ENCODE data around the gene SYTL2. TPM values are rescaled to one million over a fixed set of nuclear protein-coding genes. Genes with fewer than 3 reads are reported as not detected.

Gene SYTL2
- total RNA-seq, 1 experiment from 2014 or later, result 0.75 TPM

DNA sequence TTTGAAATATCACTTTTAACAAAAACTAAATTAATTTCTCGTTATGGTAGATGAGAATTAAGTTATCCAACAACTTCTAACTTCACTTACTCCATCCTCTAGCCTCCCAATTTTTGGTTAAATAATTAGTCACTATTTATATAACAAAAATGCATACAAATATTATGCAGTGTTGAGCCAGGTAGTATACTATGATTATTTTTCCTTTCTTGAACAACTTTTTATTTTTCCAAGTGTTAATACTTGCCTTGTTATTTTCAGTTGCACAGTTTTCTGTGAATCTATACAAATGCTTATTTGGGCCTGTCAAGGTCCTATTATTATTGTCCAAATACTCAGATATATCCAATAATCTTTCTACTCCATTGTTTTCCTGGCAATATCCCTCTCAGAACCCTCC is 24.3 kb upstream of the SYTL2 start:
- no peaks in the 10 kb centered on the region for H3K9me2 ChIP-seq (replicated peaks; ENCODE audit: insufficient read depth, low read length)
- H2AFZ ChIP-seq (ENCODE audit: low read length), result no peak overlapping the region
- H3K27ac ChIP-seq (ENCODE audit: low read length), result no peak overlapping the region
- H3K9ac ChIP-seq (ENCODE audit: low read length), result no peak overlapping the region
- no peaks in the 10 kb centered on the region for H4K20me1 ChIP-seq (ENCODE audit: insufficient read depth, low read depth, low read length)
- H3K36me3 ChIP-seq (ENCODE audit: insufficient read depth, low read length), result no peaks in the 10 kb centered on the region
- H3K4me3 ChIP-seq (ENCODE audit: low read length), result no peak overlapping the region
- H3K4me2 ChIP-seq (ENCODE audit: low read depth, low read length, poor library complexity, severe bottlenecking), result no peak overlapping the region
- no peaks in the 10 kb centered on the region for H3K4me1 ChIP-seq (ENCODE audit: low read length)
- no peaks in the 10 kb centered on the region for H3K9me3 ChIP-seq (ENCODE audit: low read length)
- peaks cover 7% of the 10 kb centered on the region; the same call in 1 of the 2 replicates for H3K27me3 ChIP-seq (ENCODE audit: low read length)
- no peak for DNase-seq
- no peaks in the 10 kb centered on the region for H3K79me2 ChIP-seq (ENCODE audit: low read length)

DNA sequence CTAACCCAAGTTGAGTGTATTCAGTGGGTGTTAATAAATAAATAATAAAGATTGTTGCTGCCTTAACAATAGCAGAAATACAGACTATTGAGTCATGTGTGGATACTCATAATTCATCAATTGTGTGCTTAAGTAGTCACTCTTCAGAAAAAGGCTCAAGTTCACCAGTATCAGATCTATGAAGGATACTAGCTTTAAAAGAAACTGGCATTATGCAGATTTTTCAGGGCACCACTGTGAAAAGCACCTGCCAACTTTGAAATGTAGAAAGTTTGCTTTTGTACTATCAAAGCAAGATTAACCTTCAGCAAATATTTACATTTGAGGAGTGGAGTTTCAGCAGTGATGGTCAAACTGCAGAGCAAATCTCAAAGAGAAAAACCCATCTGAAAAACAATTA is 20.1 kb upstream of the SYTL2 start:
- no peak for DNase-seq
- no peaks in the 10 kb centered on the region for H3K4me1 ChIP-seq (ENCODE audit: low read length)
- H4K20me1 ChIP-seq (ENCODE audit: insufficient read depth, low read depth, low read length), result no peaks in the 10 kb centered on the region
- H3K4me3 ChIP-seq (ENCODE audit: low read length), result no peak overlapping the region
- H3K9me2 ChIP-seq (replicated peaks; ENCODE audit: insufficient read depth, low read length), result no peaks in the 10 kb centered on the region
- H3K4me2 ChIP-seq (ENCODE audit: low read depth, low read length, poor library complexity, severe bottlenecking), result no peak overlapping the region
- H3K9ac ChIP-seq (ENCODE audit: low read length), result no peak overlapping the region
- H3K9me3 ChIP-seq (ENCODE audit: low read length), result no peaks in the 10 kb centered on the region
- H3K27ac ChIP-seq (ENCODE audit: low read length), result no peak overlapping the region
- no peak overlapping the region for H2AFZ ChIP-seq (ENCODE audit: low read length)
- no peaks in the 10 kb centered on the region for H3K36me3 ChIP-seq (ENCODE audit: insufficient read depth, low read length)
- H3K27me3 ChIP-seq (ENCODE audit: low read length), result peaks cover 4% of the 10 kb centered on the region; the same call in 1 of the 2 replicates
- H3K79me2 ChIP-seq (ENCODE audit: low read length), result no peaks in the 10 kb centered on the region

DNA sequence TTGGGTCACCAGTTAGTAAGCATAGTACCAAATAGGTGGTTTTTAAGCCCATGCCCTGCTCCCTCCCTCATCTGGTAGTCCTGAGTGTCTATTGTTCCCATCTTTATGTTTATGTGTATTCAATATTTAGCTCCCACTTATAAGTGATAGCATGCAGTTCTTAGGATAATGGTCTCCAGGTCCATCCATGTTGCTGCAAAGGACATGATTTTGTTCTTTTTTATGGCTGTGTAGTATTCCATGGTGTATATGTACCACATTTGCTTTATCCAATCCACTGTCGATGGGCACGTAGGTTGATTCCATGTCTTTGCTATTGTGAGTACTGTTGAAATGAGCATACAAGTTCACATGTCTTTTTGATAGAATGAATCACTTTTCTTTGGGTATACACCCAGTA is 18.2 kb upstream of the SYTL2 start:
- no peak overlapping the region for H3K4me2 ChIP-seq (ENCODE audit: low read depth, low read length, poor library complexity, severe bottlenecking)

DNA sequence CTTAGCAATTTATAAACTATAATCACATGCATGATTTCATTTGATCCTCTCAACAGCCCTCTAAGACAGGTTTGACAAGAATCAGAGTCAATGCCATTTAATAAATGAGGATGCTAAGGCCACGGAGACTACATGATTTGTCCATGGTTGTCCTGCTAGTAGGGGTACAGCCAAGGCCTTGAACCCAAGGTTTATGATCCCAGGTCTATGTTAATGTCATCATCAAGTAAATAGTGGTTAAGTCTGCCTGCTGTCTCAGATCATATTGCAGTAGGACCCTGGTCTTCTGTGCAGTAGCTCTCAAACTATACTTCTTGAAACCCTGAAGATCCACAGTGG is 17.7 kb upstream of the SYTL2 start:
- DNase-seq, result no peak
- Histone ChIP-seq H3K9me3 (ENCODE audit: low read length) (no peaks in the 10 kb centered on the region), H3K27ac (ENCODE audit: low read length) (no peak overlapping the region), H2AFZ (ENCODE audit: low read length) (no peak overlapping the region), H3K4me2 (ENCODE audit: low read depth, low read length, poor library complexity, severe bottlenecking) (no peak overlapping the region), H3K36me3 (ENCODE audit: insufficient read depth, low read length) (no peaks in the 10 kb centered on the region), H3K79me2 (ENCODE audit: low read length) (no peaks in the 10 kb centered on the region), H3K4me3 (ENCODE audit: low read length) (no peak overlapping the region), H3K4me1 (ENCODE audit: low read length) (no peaks in the 10 kb centered on the region), H4K20me1 (ENCODE audit: insufficient read depth, low read depth, low read length) (no peaks in the 10 kb centered on the region), H3K27me3 (ENCODE audit: low read length) (no peaks in the 10 kb centered on the region), H3K9me2 (replicated peaks; ENCODE audit: insufficient read depth, low read length) (no peaks in the 10 kb centered on the region), H3K9ac (ENCODE audit: low read length) (no peak overlapping the region)

More for the DNA sequence above, 18.2 kb upstream of the SYTL2 start:
- H3K9me2 ChIP-seq (replicated peaks; ENCODE audit: insufficient read depth, low read length), result no peaks in the 10 kb centered on the region
- H3K9me3 ChIP-seq (ENCODE audit: low read length), result no peaks in the 10 kb centered on the region
- no peak for DNase-seq
- no peak overlapping the region for H2AFZ ChIP-seq (ENCODE audit: low read length)
- H3K79me2 ChIP-seq (ENCODE audit: low read length), result no peaks in the 10 kb centered on the region
- no peak overlapping the region for H3K27ac ChIP-seq (ENCODE audit: low read length)
- H4K20me1 ChIP-seq (ENCODE audit: insufficient read depth, low read depth, low read length), result no peaks in the 10 kb centered on the region
- H3K9ac ChIP-seq (ENCODE audit: low read length), result no peak overlapping the region
- H3K36me3 ChIP-seq (ENCODE audit: insufficient read depth, low read length), result no peaks in the 10 kb centered on the region
- no peak overlapping the region for H3K4me3 ChIP-seq (ENCODE audit: low read length)
- H3K27me3 ChIP-seq (ENCODE audit: low read length), result no peaks in the 10 kb centered on the region
- H3K4me1 ChIP-seq (ENCODE audit: low read length), result no peaks in the 10 kb centered on the region

DNA sequence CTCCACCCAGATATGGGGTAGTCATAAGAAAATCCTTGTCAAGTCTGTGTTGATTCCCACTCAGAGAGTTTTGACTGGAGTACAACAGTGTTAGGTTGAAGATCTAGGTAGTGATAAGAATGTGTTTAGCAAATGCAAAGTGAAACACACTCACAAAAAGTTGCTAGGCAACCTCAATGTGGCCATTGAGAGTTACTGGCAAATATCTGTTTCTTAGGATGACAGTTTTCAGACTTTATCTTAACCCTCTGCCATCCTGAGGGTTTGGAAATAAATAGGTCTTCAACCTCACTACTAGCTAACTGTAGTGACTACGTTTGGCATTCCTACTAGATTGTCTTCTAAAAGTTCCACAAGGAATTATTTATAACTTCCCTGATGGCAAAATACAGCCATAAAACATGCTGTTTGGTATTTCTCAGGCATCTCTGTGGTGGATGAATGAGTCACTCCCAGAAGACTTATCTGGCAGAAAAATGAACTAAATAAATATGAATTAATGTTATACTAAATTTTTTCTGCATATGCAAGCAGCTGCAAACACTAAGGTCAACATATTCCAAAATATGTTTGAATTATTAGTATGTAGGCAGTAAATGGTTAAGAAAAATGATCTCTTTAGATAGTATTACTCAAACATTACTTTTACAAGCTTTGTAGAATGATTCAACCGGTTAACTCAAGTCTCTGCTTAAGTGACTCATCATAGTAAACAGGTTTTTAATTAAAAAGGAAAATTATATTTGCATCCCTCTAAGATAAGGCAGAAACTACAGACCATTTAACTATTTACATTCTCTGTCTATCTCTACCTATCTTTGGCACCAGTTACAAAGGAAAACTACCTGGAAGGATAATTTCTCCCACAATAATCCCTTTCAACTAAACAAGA is 17.1 kb upstream of the SYTL2 start:
- DNase-seq, result no peak
- Histone ChIP-seq H3K27me3 (ENCODE audit: low read length) (no peaks in the 10 kb centered on the region), H3K4me3 (ENCODE audit: low read length) (no peak overlapping the region), H3K79me2 (ENCODE audit: low read length) (no peaks in the 10 kb centered on the region), H3K4me1 (ENCODE audit: low read length) (no peaks in the 10 kb centered on the region), H2AFZ (ENCODE audit: low read length) (no peak overlapping the region), H3K4me2 (ENCODE audit: low read depth, low read length, poor library complexity, severe bottlenecking) (no peak overlapping the region), H3K9me3 (ENCODE audit: low read length) (no peaks in the 10 kb centered on the region), H3K36me3 (ENCODE audit: insufficient read depth, low read length) (no peaks in the 10 kb centered on the region), H3K27ac (ENCODE audit: low read length) (no peak overlapping the region), H3K9ac (ENCODE audit: low read length) (no peak overlapping the region), H3K9me2 (replicated peaks; ENCODE audit: insufficient read depth, low read length) (no peaks in the 10 kb centered on the region), H4K20me1 (ENCODE audit: insufficient read depth, low read depth, low read length) (no peaks in the 10 kb centered on the region)

- peak; percentile 75 for DNase-seq
Observed at GRCh38 chr11:85826116-85826855, 15.3 kb upstream of the SYTL2 start.

DNA sequence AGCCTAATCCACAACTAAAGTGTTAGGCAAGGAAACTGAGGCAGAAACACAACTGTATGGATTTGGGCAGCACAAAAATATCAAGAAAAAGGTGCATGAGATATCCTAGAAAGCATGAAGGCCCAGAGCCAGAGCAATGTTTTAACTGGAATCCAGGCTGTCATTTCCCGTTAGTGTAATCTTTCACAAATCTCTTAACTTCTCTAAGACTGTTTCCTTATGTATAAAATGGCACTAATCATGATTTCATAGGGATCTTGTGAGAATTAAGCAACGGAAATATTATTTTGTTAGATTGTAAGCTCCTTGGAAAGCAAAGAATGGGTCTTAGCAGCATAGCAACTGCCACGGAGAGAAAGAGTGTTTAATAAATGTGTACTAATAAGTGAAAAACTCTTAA is 14.7 kb upstream of the SYTL2 start:
- H3K36me3 ChIP-seq (ENCODE audit: insufficient read depth, low read length), result no peaks in the 10 kb centered on the region
- no peaks in the 10 kb centered on the region for H3K27me3 ChIP-seq (ENCODE audit: low read length)
- no peak overlapping the region for H3K4me3 ChIP-seq (ENCODE audit: low read length)
- no peaks in the 10 kb centered on the region for H3K4me1 ChIP-seq (ENCODE audit: low read length)
- H4K20me1 ChIP-seq (ENCODE audit: insufficient read depth, low read depth, low read length), result no peaks in the 10 kb centered on the region
- no peak overlapping the region for H2AFZ ChIP-seq (ENCODE audit: low read length)
- no peak for DNase-seq
- H3K9me2 ChIP-seq (replicated peaks; ENCODE audit: insufficient read depth, low read length), result no peaks in the 10 kb centered on the region
- no peak overlapping the region for H3K27ac ChIP-seq (ENCODE audit: low read length)
- H3K9me3 ChIP-seq (ENCODE audit: low read length), result no peaks in the 10 kb centered on the region
- H3K4me2 ChIP-seq (ENCODE audit: low read depth, low read length, poor library complexity, severe bottlenecking), result no peak overlapping the region
- no peaks in the 10 kb centered on the region for H3K79me2 ChIP-seq (ENCODE audit: low read length)
- no peak overlapping the region for H3K9ac ChIP-seq (ENCODE audit: low read length)

More at GRCh38 chr11:85826116-85826855, 15.3 kb upstream of the SYTL2 start:
- H3K4me1 ChIP-seq (ENCODE audit: low read length), result no peaks in the 10 kb centered on the region
- no peaks in the 10 kb centered on the region for H3K36me3 ChIP-seq (ENCODE audit: insufficient read depth, low read length)
- no peak overlapping the region for H3K4me2 ChIP-seq (ENCODE audit: low read depth, low read length, poor library complexity, severe bottlenecking)
- H3K9me3 ChIP-seq (ENCODE audit: low read length), result no peaks in the 10 kb centered on the region
- no peak overlapping the region for H3K4me3 ChIP-seq (ENCODE audit: low read length)
- H4K20me1 ChIP-seq (ENCODE audit: insufficient read depth, low read depth, low read length), result no peaks in the 10 kb centered on the region
- H3K9ac ChIP-seq (ENCODE audit: low read length), result no peak overlapping the region
- H3K79me2 ChIP-seq (ENCODE audit: low read length), result no peaks in the 10 kb centered on the region
- H2AFZ ChIP-seq (ENCODE audit: low read length), result no peak overlapping the region
- no peaks in the 10 kb centered on the region for H3K27me3 ChIP-seq (ENCODE audit: low read length)
- no peak overlapping the region for H3K27ac ChIP-seq (ENCODE audit: low read length)
- H3K9me2 ChIP-seq (replicated peaks; ENCODE audit: insufficient read depth, low read length), result no peaks in the 10 kb centered on the region

- Histone ChIP-seq H3K4me1 (ENCODE audit: low read length) (no peaks in the 10 kb centered on the region), H3K4me3 (ENCODE audit: low read length) (no peak overlapping the region)
Observed at GRCh38 chr11:85823816-85824215, 12.9 kb upstream of the SYTL2 start.

More at GRCh38 chr11:85823816-85824215, 12.9 kb upstream of the SYTL2 start:
- no peak for DNase-seq
- H3K27ac ChIP-seq (ENCODE audit: low read length), result no peak overlapping the region
- H4K20me1 ChIP-seq (ENCODE audit: insufficient read depth, low read depth, low read length), result no peaks in the 10 kb centered on the region
- no peaks in the 10 kb centered on the region for H3K79me2 ChIP-seq (ENCODE audit: low read length)
- H3K9me3 ChIP-seq (ENCODE audit: low read length), result no peaks in the 10 kb centered on the region
- H2AFZ ChIP-seq (ENCODE audit: low read length), result no peak overlapping the region
- no peak overlapping the region for H3K4me2 ChIP-seq (ENCODE audit: low read depth, low read length, poor library complexity, severe bottlenecking)
- no peaks in the 10 kb centered on the region for H3K9me2 ChIP-seq (replicated peaks; ENCODE audit: insufficient read depth, low read length)
- H3K9ac ChIP-seq (ENCODE audit: low read length), result no peak overlapping the region
- no peaks in the 10 kb centered on the region for H3K27me3 ChIP-seq (ENCODE audit: low read length)
- H3K36me3 ChIP-seq (ENCODE audit: insufficient read depth, low read length), result no peaks in the 10 kb centered on the region

Data from Karpas-422 (cell line).